Stimulated activated CD4-positive, alpha-beta T cell treated with anti-CD3 and anti-CD28 coated beads, Interleukin-12 subunit alpha, Interleukin-12 subunit beta, amount 100 ng/mL, for 48 hours (primary cell): Measurements from ENCODE around the gene ZRANB3.

Experiments
- DNase-seq, 3 donors: peaks; one replicate each; pipeline ENCODE4 v3.0.0-alpha.2; 2020; ENCODE audit warnings: low read depth in 2 of 3, low spot score in 1 of 3

The ZRANB3 gene

DNA sequence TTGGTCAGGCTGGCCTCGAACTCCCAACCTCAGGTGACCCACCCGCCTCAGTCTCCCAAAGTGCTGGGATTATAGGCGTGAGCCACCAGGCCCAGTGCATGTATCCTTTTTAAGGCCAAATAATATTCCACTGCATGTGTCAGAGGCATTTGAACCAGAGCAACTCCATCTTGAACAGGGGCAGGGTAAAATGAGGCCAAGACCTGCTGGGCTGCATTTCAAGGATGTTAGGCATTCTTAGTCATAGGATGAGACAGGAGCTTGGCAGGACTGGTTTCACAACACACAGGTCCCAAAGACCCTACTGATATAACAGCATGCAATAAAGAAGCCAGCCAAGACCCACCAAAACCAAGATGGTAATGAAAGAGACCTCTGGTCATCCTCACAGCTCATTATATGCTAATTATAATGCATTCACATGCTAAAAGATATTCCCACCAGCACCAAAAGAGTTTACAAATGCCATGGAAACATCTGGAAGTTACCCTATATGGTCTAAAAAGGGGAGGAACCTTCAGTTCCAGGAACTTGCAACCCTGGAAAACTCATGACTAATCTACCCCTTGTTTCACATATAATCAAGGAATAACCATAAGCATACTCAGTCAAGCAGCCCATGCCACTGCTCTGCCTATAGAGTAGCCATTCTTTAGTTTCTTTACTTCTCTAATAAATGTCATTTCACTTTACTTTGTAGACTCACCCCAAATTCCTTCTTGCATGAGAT is 274.3 kb downstream of the ZRANB3 start:
- no peak for DNase-seq

- DNase-seq: no peak
Observed at GRCh38 chr2:135255208-135255607, 275.8 kb downstream of the ZRANB3 start.

GRCh38 chr2:135252805-135253458 is 278.1 kb downstream of the ZRANB3 start:
- DNase-seq: no peak

DNA sequence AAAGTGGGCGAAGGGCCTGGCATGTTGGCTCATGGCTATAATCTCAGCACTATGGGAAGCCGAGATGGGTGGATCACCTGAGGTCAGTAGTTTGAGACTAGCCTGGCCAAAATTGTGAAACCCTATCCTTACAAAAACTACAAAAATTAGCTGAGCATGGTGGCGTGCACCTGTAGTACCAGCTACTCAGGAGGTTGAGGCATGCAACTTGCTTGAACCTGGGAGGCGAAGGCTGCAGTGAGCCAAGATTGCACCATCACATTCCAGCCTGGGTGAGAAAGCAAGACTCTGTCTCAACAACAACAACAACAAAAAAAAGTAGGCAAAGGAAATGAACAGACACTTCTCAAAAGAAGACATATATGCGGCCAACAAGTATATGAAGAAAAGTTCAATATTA is 282.4 kb downstream of the ZRANB3 start:
- DNase-seq: no peak

DNA sequence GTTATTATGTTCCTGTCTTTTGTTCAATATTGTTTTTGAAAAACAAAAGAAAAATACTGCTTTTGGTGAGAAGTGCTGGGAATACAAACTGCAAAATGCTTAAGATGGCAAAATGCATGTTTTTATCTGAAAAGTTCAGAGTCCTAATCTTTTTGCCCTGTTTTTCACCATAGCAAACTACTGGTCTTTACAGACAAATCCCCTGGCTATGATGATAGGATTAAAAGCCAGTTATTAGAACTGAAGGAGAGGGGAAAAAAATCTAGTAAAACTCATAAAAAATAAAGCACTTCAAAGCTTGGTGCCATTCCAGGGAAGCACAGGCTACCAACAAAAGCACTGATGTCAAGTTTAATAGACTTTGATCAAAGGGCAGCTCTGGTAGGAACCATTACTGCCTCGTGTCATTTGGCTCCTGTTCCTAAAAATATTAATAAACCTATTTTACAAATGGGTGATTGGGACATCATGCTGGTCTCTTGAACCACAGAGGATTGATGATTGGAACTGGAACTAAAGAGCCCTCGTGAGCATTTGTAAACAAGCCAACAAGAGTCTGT is 284.2 kb downstream of the ZRANB3 start:
- no peak for DNase-seq

GRCh38 chr2:135245071-135245470 is 285.9 kb downstream of the ZRANB3 start:
- DNase-seq: peak in 1 of 3 donors; percentile 7

- no peak for DNase-seq
Observed at GRCh38 chr2:135238651-135239050, 292.4 kb downstream of the ZRANB3 start.

DNA sequence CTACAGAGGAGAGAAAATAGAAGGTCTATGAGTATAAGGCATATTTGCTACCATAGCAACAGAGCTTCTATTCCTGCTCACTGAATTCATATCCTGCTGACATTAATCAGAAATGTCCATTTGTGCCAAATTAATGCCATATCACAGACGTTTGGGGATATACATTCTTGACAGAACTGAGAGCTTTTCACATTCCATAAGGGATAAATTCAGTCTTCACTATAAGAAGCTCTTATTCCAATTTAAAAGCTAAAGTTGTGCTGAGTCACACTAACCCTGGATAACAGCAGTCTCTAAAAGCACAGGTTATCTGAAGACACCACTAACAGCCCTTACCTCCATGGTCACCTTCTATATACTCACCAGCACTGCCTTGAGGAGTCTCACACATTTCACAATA is 300.9 kb downstream of the ZRANB3 start:
- no peak for DNase-seq

- no peak for DNase-seq
Observed at GRCh38 chr2:135227386-135227785, 303.6 kb downstream of the ZRANB3 start.

DNA sequence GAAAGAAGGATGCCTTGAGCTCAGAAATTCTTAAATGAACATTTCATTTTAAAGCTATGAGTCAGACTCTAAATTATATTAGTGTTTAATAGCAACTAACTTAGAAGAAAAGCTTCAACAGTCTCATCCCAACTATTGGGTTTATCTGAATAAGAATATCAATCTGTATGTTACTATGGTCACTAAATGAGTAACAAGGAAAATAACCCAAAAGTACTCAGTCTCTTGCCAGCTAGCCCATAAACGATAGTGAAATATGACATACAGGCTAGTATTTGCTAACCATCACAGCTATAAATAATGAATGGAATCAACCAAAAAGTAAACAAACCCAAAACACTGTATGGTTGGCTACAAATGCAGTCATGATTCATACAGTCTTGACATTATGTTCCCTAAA is 304.1 kb downstream of the ZRANB3 start:
- DNase-seq: no peak

DNA sequence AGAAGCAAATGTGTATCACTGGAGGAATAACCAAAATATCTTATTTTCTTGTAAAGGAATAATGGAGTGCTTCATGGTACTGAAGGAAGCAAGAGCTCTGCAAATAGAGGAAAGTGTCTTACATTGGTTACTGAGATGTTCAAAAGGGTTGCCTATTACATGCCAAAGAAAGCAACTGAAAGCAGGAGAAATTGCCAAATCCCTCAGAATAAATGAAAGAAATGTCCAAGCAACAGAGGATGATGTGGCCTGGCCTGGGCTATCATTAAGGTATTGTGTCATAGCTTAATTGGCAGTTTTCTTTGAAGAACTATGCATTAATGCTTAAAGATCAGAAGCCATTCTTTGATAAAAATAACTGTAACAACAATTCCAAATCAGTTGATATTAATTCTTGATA is 305.2 kb downstream of the ZRANB3 start:
- no peak for DNase-seq

- no peak for DNase-seq
Observed at GRCh38 chr2:135219226-135219625, 311.8 kb downstream of the ZRANB3 start.

GRCh38 chr2:135218426-135218825 is 312.6 kb downstream of the ZRANB3 start:
- DNase-seq: no peak

GRCh38 chr2:135212757-135213156 is 318.3 kb downstream of the ZRANB3 start:
- no peak for DNase-seq

GRCh38 chr2:135208016-135208415 is 323.0 kb downstream of the ZRANB3 start:
- DNase-seq: no peak

GRCh38 chr2:135203944-135204343 is 327.1 kb downstream of the ZRANB3 start:
- no peak for DNase-seq

GRCh38 chr2:135202751-135203150 is 328.3 kb downstream of the ZRANB3 start:
- DNase-seq: no peak

DNA sequence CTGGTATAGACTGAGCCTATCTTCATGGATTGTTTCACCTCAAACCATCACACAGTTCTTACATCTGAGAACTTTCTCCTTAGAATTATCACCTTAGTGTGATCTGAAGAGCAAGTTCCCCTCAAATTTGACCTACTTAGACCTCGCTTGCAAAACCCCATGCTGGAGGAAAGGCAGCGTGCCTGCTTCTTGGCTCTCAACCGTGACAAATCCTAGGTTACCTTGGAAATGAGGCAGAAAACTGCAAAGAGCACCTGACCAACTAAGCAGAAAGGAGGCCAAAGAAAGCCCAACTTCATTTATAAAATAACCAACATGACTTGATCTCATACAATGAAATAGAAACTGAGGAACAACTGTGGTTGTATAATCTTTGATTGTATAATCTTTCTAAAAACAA is 332.5 kb downstream of the ZRANB3 start:
- no peak for DNase-seq

DNA sequence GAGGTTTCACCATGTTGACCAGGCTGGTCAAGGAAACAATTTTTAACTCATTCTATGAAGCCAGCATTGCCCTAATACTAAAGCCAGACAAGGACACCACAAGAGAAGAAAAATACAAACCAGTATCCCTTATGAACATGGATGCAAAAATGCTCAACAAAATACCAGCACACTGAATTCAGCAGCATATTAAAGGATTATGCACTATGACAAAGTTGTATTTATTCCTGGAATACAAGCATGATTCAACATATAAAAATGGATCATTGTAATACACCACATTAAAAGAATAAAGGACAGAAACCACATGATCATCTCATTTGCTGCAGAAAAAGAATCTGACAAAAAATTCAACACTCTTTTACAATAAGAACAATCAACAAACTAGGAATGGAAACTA is 340.2 kb downstream of the ZRANB3 start:
- DNase-seq: no peak

GRCh38 chr2:135189148-135189547 is 341.9 kb downstream of the ZRANB3 start:
- no peak for DNase-seq

GRCh38 chr2:135187270-135187669 is 343.7 kb downstream of the ZRANB3 start:
- no peak for DNase-seq

- DNase-seq: no peak
Observed at GRCh38 chr2:135186054-135186453, 345.0 kb downstream of the ZRANB3 start.

DNA sequence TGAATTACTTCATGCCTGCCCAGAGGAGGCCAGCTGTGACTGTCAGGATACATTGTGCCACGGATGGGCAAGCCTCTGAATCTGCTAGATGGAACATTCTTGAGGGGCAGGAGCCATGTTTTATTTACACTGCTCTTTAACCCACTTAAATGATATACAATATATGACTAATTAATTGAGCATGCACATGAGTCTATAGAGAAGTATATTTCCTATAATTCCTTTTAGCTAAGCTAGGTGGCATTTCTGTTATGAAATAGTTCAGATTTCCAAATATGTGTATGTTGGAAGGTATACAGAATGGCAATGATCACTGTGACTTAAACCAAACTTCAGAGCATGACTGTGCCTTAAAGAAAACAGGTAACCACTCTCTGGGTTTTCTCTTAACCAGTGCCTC is 347.2 kb downstream of the ZRANB3 start:
- DNase-seq: no peak
